ENCODE data around the gene ELOVL6. TPM values are rescaled to one million over a fixed set of nuclear protein-coding genes. Genes with fewer than 3 reads are reported as not detected.
"Not testable (repeated sequence)": the region's sequence is repeated elsewhere in the genome, so short reads cannot be mapped to it uniquely, and the experiment has no call there.

The ELOVL6 gene
- total RNA-seq (1 to 10 TPM; 1.2 to 4.7 (median 2.4) TPM), polyA plus RNA-seq (10 to 100 TPM in 2 of 3 donors, 1 to 10 TPM in 1; 5.4 to 43.6 (median 11.1) TPM)

GRCh38 chr4:110198435-110199416 lies at the start of gene ELOVL6:
ELOVL6 (minus strand) TSS chr4:110198615; CDS start chr4:110198335, 280 bp downstream.
- intact Hi-C loops (cut with DNase I), result loop anchor here (5.0 to 10.0 kb wide), 4 partner anchors 151 to 1574 kb away; partner anchors contain the start of genes GAR1 and RPL34
- Histone ChIP-seq H3K4me3 (peak within 1 kb of the TSS; percentile 63 to 91 (median 86)), H3K9me3 (no peaks in the 10 kb centered on the region), H3K27me3 (no peaks in the 10 kb centered on the region), H3K4me1 (peaks cover 0 to 21% (median 15%) of the 10 kb centered on the region in 4 donors), H3K36me3 (no peaks in the 10 kb centered on the region), H3K27ac (peak within 1 kb of the TSS; percentile 84 to 87 (median 86))
- no peak for TF ChIP-seq POLR2A (IDR thresholded peaks at IDR 0.05)
- peak in 1 of 4 donors; percentile 11 for TF ChIP-seq POLR2AphosphoS5 (IDR thresholded peaks at IDR 0.05)
- WGBS, 2 donors, result 1 to 2% methylated on average over 48 of the region's 48 CpGs
- DNase-seq, result peak; percentile 79

GRCh38 chr4:110248100-110248499 lies 49.7 kb upstream of the ELOVL6 start:
- no peaks in the 10 kb centered on the region for H3K4me1 ChIP-seq
- WGBS, 2 donors, result 89 to 90% methylated on average over 4 of the region's 4 CpGs
- TF ChIP-seq POLR2AphosphoS5 (IDR thresholded peaks at IDR 0.05) (no peak), CTCF (IDR thresholded peaks at IDR 0.05) (no peak), POLR2A (IDR thresholded peaks at IDR 0.05) (no peak), EP300 (IDR thresholded peaks at IDR 0.05) (no peak)

GRCh38 chr4:110247591-110247990 lies 49.2 kb upstream of the ELOVL6 start:
- Histone ChIP-seq H3K4me1 (no peaks in the 10 kb centered on the region), H3K36me3 (no peaks in the 10 kb centered on the region), H3K4me3 (no peak overlapping the region), H3K27me3 (no peaks in the 10 kb centered on the region), H3K9me3 (no peaks in the 10 kb centered on the region), H3K27ac (no peak overlapping the region)
- intact Hi-C loops (cut with DNase I), result no loop called here
- TF ChIP-seq POLR2A (IDR thresholded peaks at IDR 0.05) (no peak), POLR2AphosphoS5 (IDR thresholded peaks at IDR 0.05) (no peak), CTCF (IDR thresholded peaks at IDR 0.05) (no peak), EP300 (IDR thresholded peaks at IDR 0.05) (no peak)
- WGBS, 2 donors, result 72 to 81% methylated on average over 3 of the region's 3 CpGs
- DNase-seq, result no peak

More at GRCh38 chr4:110248100-110248499, 49.7 kb upstream of the ELOVL6 start:
- DNase-seq, result no peak
- intact Hi-C loops (cut with DNase I), result no loop called here
- Histone ChIP-seq H3K27ac (no peak overlapping the region), H3K36me3 (no peaks in the 10 kb centered on the region), H3K27me3 (no peaks in the 10 kb centered on the region), H3K9me3 (no peaks in the 10 kb centered on the region), H3K4me3 (no peak overlapping the region)

GRCh38 chr4:110245577-110245976 lies 47.2 kb upstream of the ELOVL6 start:
- Histone ChIP-seq H3K4me1 (no peaks in the 10 kb centered on the region), H3K36me3 (no peaks in the 10 kb centered on the region), H3K27ac (no peak overlapping the region), H3K4me3 (no peak overlapping the region), H3K9me3 (no peaks in the 10 kb centered on the region), H3K27me3 (no peaks in the 10 kb centered on the region)
- no peak for DNase-seq
- no peak for TF ChIP-seq POLR2AphosphoS5 (IDR thresholded peaks at IDR 0.05)
- no peak for TF ChIP-seq EP300 (IDR thresholded peaks at IDR 0.05)
- TF ChIP-seq POLR2A (IDR thresholded peaks at IDR 0.05), result no peak
- TF ChIP-seq CTCF (IDR thresholded peaks at IDR 0.05), result no peak
- WGBS, 2 donors, result 69% methylated on average over 5 of the region's 5 CpGs
- intact Hi-C loops (cut with DNase I), result no loop called here

- intact Hi-C loops (cut with DNase I), result no loop called here
- WGBS, 2 donors, result 23 to 70% methylated on average over 1 of the region's 1 CpG
- Histone ChIP-seq H3K27ac (no peak overlapping the region), H3K27me3 (no peaks in the 10 kb centered on the region), H3K4me1 (no peaks in the 10 kb centered on the region), H3K4me3 (no peak overlapping the region), H3K9me3 (no peaks in the 10 kb centered on the region), H3K36me3 (no peaks in the 10 kb centered on the region)
- no peak for DNase-seq
- TF ChIP-seq POLR2A (IDR thresholded peaks at IDR 0.05) (no peak), CTCF (IDR thresholded peaks at IDR 0.05) (no peak), EP300 (IDR thresholded peaks at IDR 0.05) (no peak), POLR2AphosphoS5 (IDR thresholded peaks at IDR 0.05) (no peak)
Measured at GRCh38 chr4:110236324-110236723, 37.9 kb upstream of the ELOVL6 start.

- H3K27ac ChIP-seq; DNase-seq; H3K27me3 ChIP-seq; H3K4me1 ChIP-seq; intact Hi-C loops (cut with DNase I); H3K9me3 ChIP-seq; H3K4me3 ChIP-seq; H3K36me3 ChIP-seq: not testable (repeated sequence)
- 74 to 76% methylated on average over 11 of the region's 11 CpGs for WGBS, 2 donors
Measured at GRCh38 chr4:110233581-110233980, 35.2 kb upstream of the ELOVL6 start.
